Activated CD4-positive, alpha-beta memory T cell treated with anti-CD3 and anti-CD28 coated beads for 36 hours (primary cell): ENCODE results near the gene RNF43. TPM values are rescaled to one million over a fixed set of nuclear protein-coding genes. Genes with fewer than 3 reads are reported as not detected.

Experiments used
- CTCF ChIA-PET: fragments of 350-600 bp; sonication (Branson Sonifier 250); formaldehyde crosslinking; loops from one replicate; lab custom pipeline; 2021; ENCODE audit warnings: antibody characterized with exemption, inconsistent platforms; lab: Charles Lee
- POLR2A ChIA-PET: fragments of 350-600 bp; sonication (Branson Sonifier 250); formaldehyde crosslinking; loops from one replicate; lab custom pipeline; 2021; ENCODE audit warnings: antibody characterized with exemption; lab: Charles Lee
- DNase-seq: peaks from one replicate; pipeline ENCODE4 v3.0.0-alpha.2; 2020
- H3K27ac Mint-ChIP-seq: one replicate; pipeline ENCODE4 v1.8.0; 2021; ENCODE audit warnings: mixed read lengths
- H3K27me3 Mint-ChIP-seq: one replicate; pipeline ENCODE4 v1.8.0; 2021; ENCODE audit warnings: mixed read lengths
- H3K36me3 Mint-ChIP-seq: one replicate; pipeline ENCODE4 v1.8.0; 2021; ENCODE audit warnings: mixed read lengths
- H3K4me1 Mint-ChIP-seq: one replicate; pipeline ENCODE4 v1.8.0; 2021; ENCODE audit warnings: low read depth, mixed read lengths
- H3K4me3 Mint-ChIP-seq: one replicate; pipeline ENCODE4 v1.8.0; 2021; ENCODE audit warnings: mild to moderate bottlenecking, mixed read lengths
- H3K9me3 Mint-ChIP-seq: one replicate; pipeline ENCODE4 v1.8.0; 2021; ENCODE audit warnings: mixed read lengths
- intact Hi-C: fragments of 100-400 bp; cut with micrococcal nuclease; formaldehyde crosslinking; loops from one replicate; pipeline ENCODE4 v1.15.1; 2023
- total RNA-seq, 2 experiments: library from RNA; stranded (reverse); gene quantifications; one replicate each; pipeline ENCODE4 v1.2.3, GENCODE V29; 2021

RNF43 gene
- total RNA-seq, 2 experiments from 2014 or later, result 0.39 to 0.93 TPM

- CTCF ChIA-PET, result interaction anchor here (0.6 to 10.3 kb wide), 28 partner anchors 10 to 218 kb away, joined by 3 to 133 read pairs (median 7); partner anchors contain the start of genes HSF5, MTMR4, SUPT4H1 and TSPOAP1
- no peaks in the 10 kb centered on the region for H3K36me3 Mint-ChIP-seq
- no peaks in the 10 kb centered on the region for H3K27me3 Mint-ChIP-seq
- DNase-seq, result no peak
- H3K9me3 Mint-ChIP-seq, result no peaks in the 10 kb centered on the region
- peaks cover 30% of the 10 kb centered on the region for H3K4me1 Mint-ChIP-seq
- intact Hi-C loops, result loop anchor here (1.0 to 5.0 kb wide), 6 partner anchors 34 to 115 kb away; no protein-coding TSS in a partner anchor
- peak overlapping the region; percentile 24 for H3K27ac Mint-ChIP-seq
- POLR2A ChIA-PET, result interaction anchor here (0.5 to 2.2 kb wide), 11 partner anchors 28 to 205 kb away, joined by 3 to 22 read pairs (median 8); partner anchors contain the start of genes SUPT4H1 and TSPOAP1
- no peak overlapping the region for H3K4me3 Mint-ChIP-seq
Observed at GRCh38 chr17:58416937-58417299, 416 bp downstream of the RNF43 start.

GRCh38 chr17:58416396-58416795, 938 bp downstream of the RNF43 start:
- no peaks in the 10 kb centered on the region for H3K27me3 Mint-ChIP-seq
- H3K36me3 Mint-ChIP-seq, result no peaks in the 10 kb centered on the region
- H3K4me3 Mint-ChIP-seq, result no peak overlapping the region
- no peaks in the 10 kb centered on the region for H3K9me3 Mint-ChIP-seq
- H3K27ac Mint-ChIP-seq, result no peak overlapping the region
- POLR2A ChIA-PET, result interaction anchor here (1.0 to 2.2 kb wide), 4 partner anchors 64 to 104 kb away, joined by 3 to 22 read pairs (median 9); partner anchors contain the start of gene SUPT4H1
- CTCF ChIA-PET, result interaction anchor here (0.6 to 10.3 kb wide), 7 partner anchors 10 to 112 kb away, joined by 3 to 133 read pairs (median 10); partner anchors contain the start of genes SUPT4H1 and TSPOAP1
- intact Hi-C loops, result loop anchor here (2.0 to 5.0 kb wide), 2 partner anchors 34 to 114 kb away; no protein-coding TSS in a partner anchor
- H3K4me1 Mint-ChIP-seq, result peaks cover 32% of the 10 kb centered on the region
- DNase-seq, result no peak

- Mint-ChIP-seq H3K27ac (no peak overlapping the region), H3K4me3 (no peak overlapping the region), H3K9me3 (no peaks in the 10 kb centered on the region), H3K4me1 (peaks cover 32% of the 10 kb centered on the region), H3K36me3 (no peaks in the 10 kb centered on the region), H3K27me3 (no peaks in the 10 kb centered on the region)
- POLR2A ChIA-PET, result interaction anchor here (0.7 to 1.9 kb wide), 3 partner anchors 35 to 83 kb away, joined by 4 to 5 read pairs (median 5); no protein-coding TSS in a partner anchor
- DNase-seq, result no peak
- intact Hi-C loops, result loop anchor here (2.0 to 5.0 kb wide), 2 partner anchors 33 to 113 kb away; no protein-coding TSS in a partner anchor
- CTCF ChIA-PET, result interaction anchor here (0.6 to 10.3 kb wide), 7 partner anchors 11 to 111 kb away, joined by 3 to 133 read pairs (median 5); partner anchors contain the start of gene SUPT4H1
Observed at GRCh38 chr17:58415371-58416055, 1.8 kb downstream of the RNF43 start.

- peaks cover 32% of the 10 kb centered on the region for H3K4me1 Mint-ChIP-seq
- POLR2A ChIA-PET, result interaction anchor here (0.7 to 1.9 kb wide), 3 partner anchors 59 to 82 kb away, joined by 3 to 5 read pairs (median 4); partner anchors contain the start of gene SUPT4H1
- no peak overlapping the region for H3K27ac Mint-ChIP-seq
- H3K4me3 Mint-ChIP-seq, result no peak overlapping the region
- no peaks in the 10 kb centered on the region for H3K9me3 Mint-ChIP-seq
- no peak for DNase-seq
- H3K36me3 Mint-ChIP-seq, result no peaks in the 10 kb centered on the region
- no peaks in the 10 kb centered on the region for H3K27me3 Mint-ChIP-seq
- CTCF ChIA-PET, result interaction anchor here (0.8 to 10.3 kb wide), 4 partner anchors 33 to 98 kb away, joined by 3 to 133 read pairs (median 5); partner anchors contain the start of gene SUPT4H1
- intact Hi-C loops, result no loop called here
Observed at GRCh38 chr17:58414596-58414997, 2.7 kb downstream of the RNF43 start.

GRCh38 chr17:58413684-58414083, 3.6 kb downstream of the RNF43 start:
- no peaks in the 10 kb centered on the region for H3K27me3 Mint-ChIP-seq
- intact Hi-C loops, result loop anchor here (1.0 kb wide), 1 partner anchor 96 kb away; no protein-coding TSS in a partner anchor

GRCh38 chr17:58412961-58413586, 4.3 kb downstream of the RNF43 start:
- H3K36me3 Mint-ChIP-seq, result no peaks in the 10 kb centered on the region
- H3K27me3 Mint-ChIP-seq, result no peaks in the 10 kb centered on the region
- H3K4me1 Mint-ChIP-seq, result peaks cover 31% of the 10 kb centered on the region
- H3K9me3 Mint-ChIP-seq, result no peaks in the 10 kb centered on the region
- intact Hi-C loops, result loop anchor here (1.0 kb wide), 1 partner anchor 96 kb away; no protein-coding TSS in a partner anchor
- no peak for DNase-seq
- ChIA-PET CTCF (interaction anchor here (0.9 to 10.3 kb wide), 7 partner anchors 13 to 163 kb away, joined by 3 to 133 read pairs (median 4); partner anchors contain the start of gene SUPT4H1), POLR2A (interaction anchor here (0.6 to 2.0 kb wide), 9 partner anchors 31 to 96 kb away, joined by 3 to 14 read pairs (median 6); partner anchors contain the start of genes SUPT4H1 and TSPOAP1)
- H3K4me3 Mint-ChIP-seq, result no peak overlapping the region
- peak overlapping the region; percentile 69 for H3K27ac Mint-ChIP-seq

More at GRCh38 chr17:58413684-58414083, 3.6 kb downstream of the RNF43 start:
- H3K9me3 Mint-ChIP-seq, result no peaks in the 10 kb centered on the region
- CTCF ChIA-PET, result interaction anchor here (0.9 to 10.3 kb wide), 6 partner anchors 12 to 163 kb away, joined by 3 to 133 read pairs (median 5); no protein-coding TSS in a partner anchor
- no peak for DNase-seq
- POLR2A ChIA-PET, result interaction anchor here (0.8 to 2.0 kb wide), 8 partner anchors 32 to 96 kb away, joined by 3 to 14 read pairs (median 6); partner anchors contain the start of genes SUPT4H1 and TSPOAP1
- peak overlapping the region; percentile 69 for H3K27ac Mint-ChIP-seq
- H3K4me1 Mint-ChIP-seq, result peaks cover 32% of the 10 kb centered on the region
- H3K4me3 Mint-ChIP-seq, result no peak overlapping the region
- H3K36me3 Mint-ChIP-seq, result no peaks in the 10 kb centered on the region

- ChIA-PET CTCF (interaction anchor here (1.0 to 10.3 kb wide), 3 partner anchors 14 to 96 kb away, joined by 3 to 133 read pairs (median 4); partner anchors contain the start of gene SUPT4H1), POLR2A (interaction anchor here (0.6 to 2.0 kb wide), 5 partner anchors 30 to 74 kb away, joined by 3 to 14 read pairs (median 10); partner anchors contain the start of gene SUPT4H1)
- H3K27ac Mint-ChIP-seq, result no peak overlapping the region
- intact Hi-C loops, result no loop called here
- no peaks in the 10 kb centered on the region for H3K9me3 Mint-ChIP-seq
- no peak for DNase-seq
- H3K27me3 Mint-ChIP-seq, result no peaks in the 10 kb centered on the region
- peaks cover 22% of the 10 kb centered on the region for H3K4me1 Mint-ChIP-seq
- H3K4me3 Mint-ChIP-seq, result no peak overlapping the region
- H3K36me3 Mint-ChIP-seq, result no peaks in the 10 kb centered on the region
Observed at GRCh38 chr17:58412064-58412703, 5.2 kb downstream of the RNF43 start.

- Mint-ChIP-seq H3K9me3 (no peaks in the 10 kb centered on the region), H3K4me1 (peaks cover 19% of the 10 kb centered on the region), H3K27me3 (no peaks in the 10 kb centered on the region), H3K36me3 (no peaks in the 10 kb centered on the region), H3K27ac (no peak overlapping the region), H3K4me3 (no peak overlapping the region)
- ChIA-PET POLR2A (no interaction called here), CTCF (interaction anchor here (1.9 kb wide), 1 partner anchor 94 kb away, joined by 4 read pairs; no protein-coding TSS in a partner anchor)
- intact Hi-C loops, result no loop called here
- DNase-seq, result no peak
Observed at GRCh38 chr17:58411408-58411894, 5.9 kb downstream of the RNF43 start.

- no peak overlapping the region for H3K4me3 Mint-ChIP-seq
- intact Hi-C loops, result no loop called here
- ChIA-PET POLR2A (no interaction called here), CTCF (interaction anchor here (1.9 kb wide), 1 partner anchor 93 kb away, joined by 4 read pairs; no protein-coding TSS in a partner anchor)
- H3K36me3 Mint-ChIP-seq, result no peaks in the 10 kb centered on the region
- no peak for DNase-seq
- peaks cover 19% of the 10 kb centered on the region for H3K4me1 Mint-ChIP-seq
- no peaks in the 10 kb centered on the region for H3K27me3 Mint-ChIP-seq
- no peak overlapping the region for H3K27ac Mint-ChIP-seq
- no peaks in the 10 kb centered on the region for H3K9me3 Mint-ChIP-seq
Observed at GRCh38 chr17:58410714-58411407, 6.5 kb downstream of the RNF43 start.

GRCh38 chr17:58409432-58409831, 7.9 kb downstream of the RNF43 start:
- H3K4me3 Mint-ChIP-seq, result no peak overlapping the region
- intact Hi-C loops, result no loop called here
- no peak for DNase-seq
- ChIA-PET POLR2A (no interaction called here), CTCF (interaction anchor here (1.9 kb wide), 1 partner anchor 92 kb away, joined by 4 read pairs; no protein-coding TSS in a partner anchor)
- H3K27ac Mint-ChIP-seq, result no peak overlapping the region
- H3K4me1 Mint-ChIP-seq, result peaks cover 19% of the 10 kb centered on the region
- H3K27me3 Mint-ChIP-seq, result no peaks in the 10 kb centered on the region
- no peaks in the 10 kb centered on the region for H3K9me3 Mint-ChIP-seq
- H3K36me3 Mint-ChIP-seq, result no peaks in the 10 kb centered on the region
